ENCODE measurements around the gene SLC26A6.

GRCh38 chr3:48629894-48630293 is 5.4 kb downstream of the SLC26A6 start:
- TF ChIP-seq CTCF (IDR thresholded peaks at IDR 0.05) (no peak), POLR2A (IDR thresholded peaks at IDR 0.05) (no peak)
